Neural progenitor cell (in vitro differentiated cells): ENCODE results near the gene CUTC. TPM values are rescaled to one million over a fixed set of nuclear protein-coding genes. Genes with fewer than 3 reads are reported as not detected.

Source experiments
- DNase-seq: peaks from one replicate; pipeline ENCODE4 v3.0.0-alpha.2; 2016; ENCODE audit warnings: low spot score
- H2AFZ ChIP-seq: fragments of 200-600 bp; sonication (generic); replicated peaks from 2 replicates; pipeline ENCODE4 v1.6.1; 2016; ENCODE audit warnings: antibody characterized with exemption
- H3F3A ChIP-seq: fragments of 200-600 bp; sonication (generic); 2 replicates; pipeline ENCODE4 v1.6.1; 2016; ENCODE audit warnings: antibody characterized with exemption, low read depth
- H3K27ac ChIP-seq: fragments of 200-600 bp; sonication (generic); 2 replicates; pipeline ENCODE4 v1.5.1; 2016; ENCODE audit warnings: mild to moderate bottlenecking
- H3K27me3 ChIP-seq: fragments of 200-600 bp; sonication (generic); 2 replicates; pipeline ENCODE4 v1.6.1; 2016; ENCODE audit warnings: mild to moderate bottlenecking, moderate library complexity
- H3K36me3 ChIP-seq: fragments of 200-600 bp; sonication (generic); 2 replicates; pipeline ENCODE4 v1.5.1; 2016
- H3K4me1 ChIP-seq: fragments of 200-600 bp; sonication (generic); 2 replicates; pipeline ENCODE4 v1.6.1; 2016; ENCODE audit warnings: mixed run types
- H3K4me2 ChIP-seq: fragments of 200-600 bp; sonication (generic); 2 replicates; pipeline ENCODE4 v1.6.1; 2016
- H3K4me3 ChIP-seq: fragments of 200-600 bp; sonication (generic); 2 replicates; pipeline ENCODE4 v1.5.1; 2016
- H3K79me2 ChIP-seq: fragments of 200-600 bp; sonication (generic); 2 replicates; pipeline ENCODE4 v1.6.1; 2016; ENCODE audit warnings: low read depth
- H3K9ac ChIP-seq: fragments of 200-600 bp; sonication (generic); 2 replicates; pipeline ENCODE4 v1.6.1; 2016
- H3K9me3 ChIP-seq: fragments of 200-600 bp; sonication (generic); 2 replicates; pipeline ENCODE4 v1.5.1; 2016; ENCODE audit warnings: low read depth
- H4K20me1 ChIP-seq: fragments of 200-600 bp; sonication (generic); 2 replicates; pipeline ENCODE4 v1.6.1; 2016; ENCODE audit warnings: low read depth
- H3K27ac Mint-ChIP-seq: 3 replicates; pipeline ENCODE4 v1.8.0; 2021; ENCODE audit warnings: mixed read lengths
- H3K27me3 Mint-ChIP-seq: 2 replicates; pipeline ENCODE4 v1.8.0; 2022; ENCODE audit warnings: low read depth, mild to moderate bottlenecking, inconsistent platforms, moderate library complexity, mixed read lengths; ENCODE audit not compliant: insufficient read depth
- H3K36me3 Mint-ChIP-seq: 3 replicates; pipeline ENCODE4 v1.8.0; 2021; ENCODE audit warnings: mixed read lengths
- H3K4me1 Mint-ChIP-seq: 3 replicates; pipeline ENCODE4 v1.8.0; 2021; ENCODE audit warnings: mixed read lengths
- H3K4me3 Mint-ChIP-seq: 3 replicates; pipeline ENCODE4 v1.8.0; 2021; ENCODE audit warnings: mild to moderate bottlenecking, moderate library complexity, mixed read lengths
- H3K9me3 Mint-ChIP-seq: 3 replicates; pipeline ENCODE4 v1.8.0; 2020; ENCODE audit warnings: mixed read lengths
- CTCF ChIP-seq: fragments of 200-600 bp; sonication (generic); IDR thresholded peaks from 2 replicates; pipeline ENCODE4 v1.5.1; 2017; ENCODE audit warnings: antibody characterized with exemption, mild to moderate bottlenecking
- EZH2 ChIP-seq: fragments of 200-600 bp; sonication (generic); IDR thresholded peaks from 2 replicates; pipeline ENCODE4 v1.6.1; 2017; ENCODE audit warnings: antibody characterized with exemption, mild to moderate bottlenecking, moderate library complexity
- EZH2phosphoT487 ChIP-seq: fragments of 200-600 bp; sonication (generic); IDR thresholded peaks from 2 replicates; pipeline ENCODE4 v1.6.1; 2017; ENCODE audit warnings: antibody characterized with exemption
- total RNA-seq: library from RNA; depleted of rRNA; stranded (reverse); fragments of >200 nt; gene quantifications from 2 replicates; pipeline ENCODE4 v1.2.3, GENCODE V29; 2015; ENCODE audit warnings: low replicate concordance

CUTC gene
- 27.8 and 36.1 TPM in 2 replicates for total RNA-seq

- peaks cover 4% of the 10 kb centered on the region for H3K36me3 ChIP-seq
- H3K4me3 ChIP-seq: peak within 1 kb of the TSS; percentile 78
- peak within 1 kb of the TSS; percentile 81 for H3K9ac ChIP-seq
- peak within 1 kb of the TSS; percentile 88 for H3K4me2 ChIP-seq
- no peaks in the 10 kb centered on the region for H3K27me3 ChIP-seq
- peak; percentile 99 for DNase-seq
- peaks cover 4% of the 10 kb centered on the region for H3K4me1 ChIP-seq
- H3K4me3 Mint-ChIP-seq: peak within 1 kb of the TSS; percentile 99
- H3K4me1 Mint-ChIP-seq: peaks cover 16% of the 10 kb centered on the region
- H3K79me2 ChIP-seq: peaks cover 38% of the 10 kb centered on the region
- H3K9me3 ChIP-seq: no peaks in the 10 kb centered on the region
- H3F3A ChIP-seq: peaks cover 13% of the 10 kb centered on the region
- H2AFZ ChIP-seq: peak within 1 kb of the TSS; percentile 78
- peak within 1 kb of the TSS; percentile 93 for H3K27ac Mint-ChIP-seq
- H3K27ac ChIP-seq: peak within 1 kb of the TSS; percentile 47
- H3K9me3 Mint-ChIP-seq: no peaks in the 10 kb centered on the region
- TF ChIP-seq CTCF: peak; percentile 43
- TF ChIP-seq EZH2: no peak
- no peak for TF ChIP-seq EZH2phosphoT487
- H4K20me1 ChIP-seq: no peaks in the 10 kb centered on the region
- no peaks in the 10 kb centered on the region for H3K27me3 Mint-ChIP-seq
- peaks cover 15% of the 10 kb centered on the region for H3K36me3 Mint-ChIP-seq
These were observed at the start of gene CUTC, which contains the start of gene COX15 for GRCh38 chr10:99732033-99732842. Gene CUTC, plus strand, starts transcription at chr10:99732234. Its CDS starts 115 bp downstream, at chr10:99732349. Gene COX15, minus strand, starts transcription at chr10:99732127. Its CDS starts 78 bp downstream, at chr10:99732049.

GRCh38 chr10:99682752-99683151, 49.3 kb upstream of the CUTC start:
- Histone ChIP-seq H3K27ac (no peak overlapping the region), H3F3A (no peaks in the 10 kb centered on the region), H3K4me2 (no peak overlapping the region), H4K20me1 (no peaks in the 10 kb centered on the region), H3K36me3 (no peaks in the 10 kb centered on the region), H2AFZ (no peak overlapping the region), H3K4me3 (no peak overlapping the region), H3K4me1 (no peaks in the 10 kb centered on the region), H3K9ac (no peak overlapping the region), H3K27me3 (no peaks in the 10 kb centered on the region), H3K9me3 (no peaks in the 10 kb centered on the region), H3K79me2 (no peaks in the 10 kb centered on the region)
- Mint-ChIP-seq H3K27ac (no peak overlapping the region), H3K36me3 (peaks cover 7% of the 10 kb centered on the region), H3K4me3 (no peak overlapping the region), H3K27me3 (peaks cover 2% of the 10 kb centered on the region), H3K4me1 (no peaks in the 10 kb centered on the region), H3K9me3 (no peaks in the 10 kb centered on the region)
- DNase-seq: no peak
- TF ChIP-seq EZH2phosphoT487 (no peak), EZH2 (no peak), CTCF (peak; percentile 14)

GRCh38 chr10:99685597-99685967, 46.5 kb upstream of the CUTC start:
- Histone ChIP-seq H3F3A (no peaks in the 10 kb centered on the region), H3K9ac (no peak overlapping the region), H4K20me1 (no peaks in the 10 kb centered on the region), H3K4me2 (no peak overlapping the region), H3K27me3 (no peaks in the 10 kb centered on the region), H3K27ac (no peak overlapping the region), H2AFZ (no peak overlapping the region), H3K9me3 (no peaks in the 10 kb centered on the region), H3K36me3 (no peaks in the 10 kb centered on the region), H3K79me2 (no peaks in the 10 kb centered on the region), H3K4me3 (no peak overlapping the region), H3K4me1 (no peaks in the 10 kb centered on the region)
- no peak for DNase-seq
- no peak for TF ChIP-seq CTCF
- TF ChIP-seq EZH2phosphoT487: no peak
- TF ChIP-seq EZH2: no peak
- no peak overlapping the region for H3K4me3 Mint-ChIP-seq
- no peaks in the 10 kb centered on the region for H3K27me3 Mint-ChIP-seq
- H3K9me3 Mint-ChIP-seq: no peaks in the 10 kb centered on the region
- H3K4me1 Mint-ChIP-seq: no peaks in the 10 kb centered on the region
- no peaks in the 10 kb centered on the region for H3K36me3 Mint-ChIP-seq
- H3K27ac Mint-ChIP-seq: no peak overlapping the region
